ENCODE measurements around the gene TMEM170A.
A peak's percentile ranks its signal among the peaks of the same experiment; 100 is the strongest.
"Not testable (repeated sequence)": the region's sequence is repeated elsewhere in the genome, so short reads cannot be mapped to it uniquely, and the experiment has no call there.

Gene TMEM170A

DNA sequence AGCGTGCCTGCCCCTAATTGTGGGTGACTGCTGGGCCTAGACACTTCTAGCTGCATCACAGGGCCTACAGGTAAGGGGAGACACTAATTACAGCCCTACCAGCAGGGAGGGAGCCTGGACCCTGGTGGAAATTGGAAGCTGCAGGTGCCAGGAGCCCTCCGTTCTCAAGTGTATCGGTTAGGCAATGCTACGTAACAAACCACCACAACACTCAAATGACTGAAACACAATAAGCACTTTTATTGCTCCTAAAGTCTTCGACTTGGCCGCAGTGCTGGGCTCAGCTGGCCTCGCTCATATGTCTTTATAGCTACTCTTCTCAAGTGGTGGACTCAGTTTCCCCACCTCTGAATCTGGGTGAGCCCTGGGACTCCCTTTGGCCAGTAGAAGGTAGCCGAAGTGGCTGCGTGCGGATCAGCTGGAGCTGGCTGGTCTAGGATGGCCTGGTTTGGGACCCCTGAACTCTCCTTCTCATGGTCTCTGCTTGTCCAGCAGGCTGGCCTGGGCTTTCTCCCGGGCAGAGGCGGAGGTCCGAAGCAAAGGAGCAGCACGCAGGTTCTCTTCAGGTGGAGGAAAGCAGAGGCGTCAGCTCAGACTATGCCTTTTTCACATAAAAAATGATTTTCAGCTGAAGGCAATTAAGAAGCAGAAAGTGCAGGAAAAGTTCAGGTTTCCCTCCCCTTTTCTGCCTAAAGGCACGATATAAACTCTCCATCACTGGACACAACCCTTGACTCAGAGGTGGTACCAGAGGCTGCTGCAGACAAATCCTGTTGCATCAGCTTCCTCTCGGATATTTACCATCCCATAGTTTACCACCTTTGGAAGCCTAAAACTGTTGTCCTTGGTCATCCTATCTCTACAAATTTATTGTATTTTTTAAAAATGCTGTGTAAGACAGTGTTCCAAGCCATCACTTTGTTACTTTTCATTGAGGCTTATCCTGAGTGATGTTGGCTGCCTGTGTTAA, 8.7 kb upstream of the TMEM170A start:
- no peak overlapping the region for H3K4me3 ChIP-seq (ENCODE audit: low read length)
- TF ChIP-seq ZNF274 (IDR thresholded peaks at IDR 0.05; ENCODE audit: low read depth, low read length), result no peak

DNA sequence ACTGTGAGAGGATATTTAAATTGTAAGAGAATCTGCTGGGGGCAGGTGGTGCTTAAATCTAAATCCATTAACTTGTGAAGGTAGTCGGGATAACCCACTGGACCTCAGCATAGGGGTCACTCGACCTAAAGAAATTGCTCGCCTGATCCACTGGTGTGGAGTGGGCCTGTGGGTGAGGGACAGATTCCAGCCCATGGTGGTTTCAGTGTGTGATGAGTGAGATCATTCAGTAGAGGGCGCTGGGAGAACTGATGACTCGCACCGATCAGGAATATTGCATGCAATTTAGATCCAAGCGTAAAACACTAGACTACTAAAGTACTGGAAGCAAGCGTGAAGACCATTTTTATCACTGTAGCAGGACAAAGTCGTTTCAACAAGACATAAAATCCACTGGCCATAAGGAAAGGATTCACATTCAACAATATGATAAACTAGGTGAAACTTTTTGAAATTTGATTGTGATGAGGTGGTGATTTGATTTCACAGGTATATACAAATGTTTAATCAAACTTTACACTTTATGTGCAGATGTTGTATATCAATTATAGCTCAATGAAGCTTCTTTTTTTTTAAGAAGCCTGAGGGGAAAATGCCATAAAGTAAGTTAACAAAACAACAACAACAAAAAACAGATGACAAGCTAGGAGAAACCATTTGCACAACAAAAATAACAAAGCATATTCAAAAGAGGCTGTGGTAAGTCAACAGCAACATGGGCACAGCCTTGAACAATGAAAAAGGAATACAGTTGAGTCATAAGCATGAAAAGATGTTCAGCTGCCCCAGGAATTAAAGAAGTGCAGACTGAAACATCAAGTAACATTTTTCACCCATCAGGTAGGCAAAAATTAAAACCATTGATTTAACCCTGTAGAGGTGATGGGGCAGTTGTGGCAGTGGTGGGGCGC, 7.5 kb upstream of the TMEM170A start:
- TF ChIP-seq ZNF274 (IDR thresholded peaks at IDR 0.05; ENCODE audit: low read depth, low read length), result no peak
- no peak overlapping the region for H3K4me3 ChIP-seq (ENCODE audit: low read length)

DNA sequence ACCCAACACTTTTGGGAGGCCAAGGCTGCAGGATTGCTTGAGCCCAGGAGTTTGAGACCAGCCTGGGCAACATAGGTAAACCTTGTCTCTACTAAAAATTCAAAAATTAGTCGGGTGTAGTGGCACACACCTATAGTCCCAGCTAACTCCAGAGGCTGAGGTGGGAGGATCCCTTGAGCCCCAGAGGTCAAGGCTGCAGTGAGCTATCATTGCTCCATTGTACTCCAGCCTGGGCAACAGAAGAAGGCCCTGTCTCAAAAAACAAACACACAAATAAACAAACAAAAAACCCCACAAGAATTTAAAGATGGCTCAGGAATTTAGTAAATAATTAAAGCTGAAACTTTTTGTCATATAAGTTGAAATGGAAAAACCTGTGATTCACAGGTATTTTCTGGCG, 2.3 kb upstream of the TMEM170A start:
- no peak for TF ChIP-seq ZNF274 (IDR thresholded peaks at IDR 0.05; ENCODE audit: low read depth, low read length)
- no peak overlapping the region for H3K4me3 ChIP-seq (ENCODE audit: low read length)

DNA sequence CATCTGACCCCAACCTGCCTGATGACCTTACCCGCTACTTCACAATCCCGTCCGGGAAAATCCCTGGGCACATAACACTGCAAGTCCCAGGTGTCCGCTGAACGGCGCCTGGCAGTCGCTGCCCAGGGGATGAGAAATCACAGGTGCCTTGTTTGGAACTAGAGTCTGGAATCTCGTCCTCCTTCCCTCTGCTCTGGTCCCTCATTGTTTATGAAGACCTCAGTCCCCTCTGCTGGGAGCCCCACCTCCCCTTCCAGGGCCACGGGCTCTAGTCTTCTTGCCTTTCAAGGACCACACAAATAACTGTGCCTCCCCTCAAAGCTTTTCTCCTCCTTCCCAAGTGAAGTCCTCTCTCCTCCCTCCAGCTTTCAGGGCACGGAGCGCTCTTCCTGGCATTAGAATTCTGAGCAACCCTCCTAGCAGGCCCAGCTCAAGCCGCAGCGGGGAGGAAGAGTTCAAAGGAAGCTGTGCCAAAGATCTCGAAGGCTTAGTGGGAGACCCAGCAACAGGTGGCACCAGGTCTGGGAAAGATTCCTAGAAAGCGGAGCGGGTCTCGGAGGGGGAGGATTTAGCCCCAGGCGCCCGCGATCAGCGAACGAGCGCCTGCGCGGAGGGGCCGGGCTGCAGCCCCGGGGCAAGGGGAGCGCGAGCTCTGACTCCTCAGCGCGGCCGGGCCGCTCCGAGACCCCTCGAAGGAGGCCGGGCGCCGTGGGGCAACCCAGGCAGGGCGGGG, 934 bp downstream of the TMEM170A start:
- H3K4me3 ChIP-seq (ENCODE audit: low read length), result peak overlapping the region; percentile 80

DNA sequence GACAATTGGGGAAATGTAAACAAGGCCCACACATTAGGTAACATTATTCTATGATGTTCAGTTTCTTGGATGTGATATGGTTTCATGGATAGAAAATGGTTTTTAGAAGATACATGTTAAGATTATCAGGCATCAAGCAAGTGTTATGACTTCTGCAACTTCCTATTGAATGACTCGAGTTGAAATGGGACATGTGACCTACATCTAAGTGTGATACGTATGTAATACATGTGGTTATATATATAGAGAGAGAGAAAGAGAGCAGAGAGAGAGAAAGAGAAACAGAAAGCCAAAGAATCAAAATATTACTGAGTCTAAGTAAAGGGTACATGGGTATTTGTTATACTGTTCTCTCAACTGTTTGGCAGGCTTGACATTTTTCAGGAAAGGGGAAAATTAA, 1.7 kb downstream of the TMEM170A start:
- TF ChIP-seq ZNF274 (IDR thresholded peaks at IDR 0.05; ENCODE audit: low read depth, low read length), result no peak
- H3K4me3 ChIP-seq (ENCODE audit: low read length), result peak overlapping the region; percentile 80; the same call in 1 of the 2 replicates

DNA sequence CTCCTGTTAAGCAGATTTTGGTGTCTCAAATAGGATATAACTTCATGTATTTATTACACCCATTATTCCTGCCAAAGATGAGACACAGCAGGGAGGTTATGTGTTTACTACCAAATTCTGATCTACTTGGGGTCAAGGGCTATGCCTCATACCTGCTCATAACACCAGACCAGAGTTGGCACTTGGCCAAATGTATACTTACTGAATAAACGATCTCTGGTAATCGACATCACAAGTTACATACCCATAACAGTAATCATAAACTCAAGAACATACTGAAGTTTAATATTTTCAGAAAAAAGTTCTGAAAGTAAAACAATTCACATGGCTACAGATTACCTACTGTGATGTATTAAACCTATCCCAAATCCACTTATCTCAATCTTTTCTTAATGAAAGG, 2.9 kb downstream of the TMEM170A start:
- no peak for TF ChIP-seq ZNF274 (IDR thresholded peaks at IDR 0.05; ENCODE audit: low read depth, low read length)
- H3K4me3 ChIP-seq (ENCODE audit: low read length), result no peak overlapping the region

DNA sequence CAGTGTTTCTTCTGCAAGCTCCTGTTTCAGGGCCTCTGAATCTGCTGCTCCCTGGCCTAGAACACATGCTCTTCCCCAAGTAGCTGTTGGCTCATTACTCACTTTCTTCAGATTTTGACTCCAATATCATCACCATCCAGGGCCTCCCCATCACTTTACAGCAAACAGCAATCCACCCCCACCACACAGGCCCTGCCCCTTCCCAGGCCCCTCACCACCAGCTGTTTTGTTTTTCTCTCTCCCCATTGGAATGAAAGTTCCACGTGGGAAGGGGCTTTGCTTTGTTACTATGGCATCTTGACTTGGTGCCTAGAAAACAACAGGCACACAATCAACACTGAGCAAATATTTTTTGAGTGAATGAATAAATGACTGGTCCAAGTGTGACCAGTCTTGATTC, 4.0 kb downstream of the TMEM170A start:
- no peak for TF ChIP-seq ZNF274 (IDR thresholded peaks at IDR 0.05; ENCODE audit: low read depth, low read length)

DNA sequence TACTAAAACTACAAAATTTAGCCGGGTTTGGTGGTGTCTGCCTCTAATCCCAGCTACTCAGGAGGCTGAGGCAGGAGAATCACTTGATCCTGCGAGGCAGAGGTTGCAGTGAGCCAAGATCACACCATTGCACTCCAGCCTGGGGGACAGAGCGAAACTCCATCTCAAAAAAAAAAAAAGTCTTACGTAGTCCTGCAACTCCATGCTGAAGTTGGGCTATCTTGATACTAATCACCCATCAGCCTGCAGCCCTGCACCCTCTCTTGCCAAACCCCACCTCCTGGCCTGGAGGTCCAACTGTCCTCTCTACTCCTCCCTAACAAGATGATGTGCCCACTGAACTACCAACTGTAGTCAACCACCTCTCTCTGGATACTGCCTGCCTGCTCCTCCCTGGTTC, 4.8 kb downstream of the TMEM170A start:
- no peak for TF ChIP-seq ZNF274 (IDR thresholded peaks at IDR 0.05; ENCODE audit: low read depth, low read length)
- H3K4me3 ChIP-seq (ENCODE audit: low read length), result no peak overlapping the region

More for the DNA sequence above, 4.0 kb downstream of the TMEM170A start:
- H3K4me3 ChIP-seq (ENCODE audit: low read length), result no peak overlapping the region

DNA sequence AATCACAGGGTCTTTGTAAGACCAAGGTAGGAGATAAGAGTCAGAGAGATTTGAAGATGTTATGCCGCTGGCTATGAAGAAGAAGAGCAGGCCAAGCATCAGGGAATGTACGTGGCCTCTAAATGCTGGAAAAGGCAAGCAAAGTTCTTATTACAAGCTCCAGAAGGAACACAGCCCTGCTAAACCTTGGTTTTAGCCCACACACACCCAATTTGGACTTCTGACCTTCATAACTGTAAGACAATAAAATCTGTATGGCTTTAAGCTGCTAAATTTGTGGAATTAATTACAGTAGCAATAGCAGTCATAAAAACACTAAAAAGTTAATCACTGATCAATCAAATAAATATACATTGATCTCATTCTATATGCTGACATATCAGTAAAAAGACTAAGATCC, 6.0 kb downstream of the TMEM170A start:
- no peak for TF ChIP-seq ZNF274 (IDR thresholded peaks at IDR 0.05; ENCODE audit: low read depth, low read length)
- no peak overlapping the region for H3K4me3 ChIP-seq (ENCODE audit: low read length)

DNA sequence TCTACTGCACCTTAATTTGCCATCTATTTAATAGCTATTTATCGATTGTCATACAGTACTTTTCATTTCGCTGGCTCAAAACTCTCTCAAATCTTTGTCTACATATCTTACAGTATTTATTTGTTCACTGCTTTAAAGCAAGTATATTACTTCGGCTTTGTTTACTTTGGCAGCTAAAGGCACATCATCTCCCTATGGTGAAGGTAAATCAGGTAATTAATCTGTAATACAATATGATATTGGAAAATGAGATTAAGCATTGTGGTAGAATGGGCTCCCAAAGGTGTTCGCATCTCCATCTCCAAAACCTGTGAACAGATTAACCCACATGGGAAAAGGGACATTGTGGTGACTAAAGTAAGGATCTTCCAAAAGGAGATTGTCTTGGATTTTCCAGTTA, 6.5 kb downstream of the TMEM170A start:
- H3K4me3 ChIP-seq (ENCODE audit: low read length), result no peak overlapping the region
- no peak for TF ChIP-seq ZNF274 (IDR thresholded peaks at IDR 0.05; ENCODE audit: low read depth, low read length)

DNA sequence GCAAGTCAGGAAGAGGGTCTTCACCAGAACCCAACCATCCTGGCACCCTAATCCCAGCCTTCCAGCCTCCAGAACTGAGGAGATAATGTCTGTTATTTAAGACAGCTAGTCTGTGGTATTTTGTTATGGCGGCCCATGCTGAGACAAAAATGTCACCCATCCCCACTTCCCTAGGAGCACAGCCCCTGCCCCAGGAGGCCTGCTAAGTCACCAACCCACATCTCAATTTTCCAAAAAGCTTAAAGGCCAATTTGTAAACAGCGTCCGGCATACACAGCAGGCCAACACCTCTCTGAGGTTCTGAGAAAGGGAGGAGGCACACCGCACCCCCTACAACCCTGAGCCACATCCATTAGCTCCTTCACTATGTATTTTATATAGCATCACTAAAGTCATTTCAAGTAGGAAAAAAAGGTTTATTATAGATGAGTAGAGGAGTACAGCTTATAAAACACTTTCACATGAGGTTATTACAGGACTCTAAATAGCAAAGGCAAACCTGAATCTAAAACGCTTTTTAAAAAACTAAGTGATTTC, 6.9 kb downstream of the TMEM170A start:
- no peak overlapping the region for H3K4me3 ChIP-seq (ENCODE audit: low read length)
- no peak for TF ChIP-seq ZNF274 (IDR thresholded peaks at IDR 0.05; ENCODE audit: low read depth, low read length)

DNA sequence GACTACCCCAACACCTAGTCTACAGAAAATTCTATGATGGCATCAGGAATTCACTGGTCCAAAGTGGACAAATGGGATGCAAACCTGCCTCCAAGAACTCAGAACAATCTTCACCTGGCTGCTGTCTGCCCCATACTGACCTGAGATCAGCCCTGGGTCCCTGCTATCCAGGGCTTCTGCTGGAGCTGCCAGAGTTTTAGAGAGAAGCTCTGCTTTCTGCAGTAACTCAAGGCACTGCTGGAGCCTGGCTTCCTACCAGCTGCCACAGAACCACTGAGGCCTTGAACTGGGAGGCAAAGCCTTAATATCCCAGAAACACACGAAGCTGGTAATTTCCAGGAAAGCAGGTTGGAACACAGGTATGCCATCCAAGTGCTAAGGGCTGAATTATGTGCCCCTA, 7.5 kb downstream of the TMEM170A start:
- no peak overlapping the region for H3K4me3 ChIP-seq (ENCODE audit: low read length)
- no peak for TF ChIP-seq ZNF274 (IDR thresholded peaks at IDR 0.05; ENCODE audit: low read depth, low read length)

DNA sequence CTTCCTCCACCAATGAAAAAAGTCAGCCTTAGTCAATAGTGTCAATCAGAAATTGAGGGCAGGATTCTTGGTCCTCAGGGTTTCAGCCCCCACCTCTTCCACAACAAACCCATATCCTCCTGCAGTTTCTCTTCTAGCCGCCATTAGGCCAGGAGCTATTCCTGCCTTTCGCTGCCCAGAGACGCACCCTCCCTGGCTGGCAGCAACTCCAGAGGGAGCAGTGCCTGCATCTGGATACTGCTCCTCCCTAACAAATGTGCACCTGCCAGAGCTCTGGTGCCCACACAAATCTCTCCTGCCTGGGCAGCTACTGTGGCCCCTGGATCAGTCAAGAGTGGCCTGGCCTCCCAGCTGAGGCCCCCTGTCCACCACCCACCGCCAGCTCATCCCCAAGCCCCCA, 8.0 kb downstream of the TMEM170A start:
- not testable (repeated sequence) for H3K4me3 ChIP-seq (ENCODE audit: low read length)

DNA sequence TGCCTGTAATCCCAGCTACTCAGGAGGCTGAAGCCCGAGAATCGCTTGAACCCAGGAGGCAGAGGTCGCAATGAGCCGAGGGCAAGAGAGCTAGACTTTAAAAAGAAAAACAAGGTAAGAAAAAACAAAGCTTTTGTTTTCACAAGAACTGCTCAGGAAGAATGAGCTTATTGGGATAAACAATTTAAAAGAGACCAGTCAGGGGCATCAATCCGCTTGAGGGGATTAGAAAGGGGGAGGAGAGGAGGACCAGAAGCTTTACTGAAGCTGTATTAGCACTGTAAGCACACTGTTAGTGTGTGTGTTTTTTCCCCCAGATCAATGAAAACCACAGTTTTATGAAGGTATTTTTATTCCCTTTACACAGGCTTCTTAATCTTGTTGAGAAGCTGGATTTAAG, 8.8 kb downstream of the TMEM170A start:
- no peak for TF ChIP-seq ZNF274 (IDR thresholded peaks at IDR 0.05; ENCODE audit: low read depth, low read length)
- H3K4me3 ChIP-seq (ENCODE audit: low read length), result no peak overlapping the region
